ENCODE data around the gene PFN3.

Gene PFN3
- total RNA-seq, result 0 reads per million in 3 donors

- no peaks in the 10 kb centered on the region for H3K27me3 ChIP-seq (replicated peaks; ENCODE audit: control insufficient read depth, insufficient read depth, low read length, poor library complexity, severe bottlenecking)
- H3K9me3 ChIP-seq (ENCODE audit: control insufficient read depth, low read length), result no peaks in the 10 kb centered on the region
- H3K4me3 ChIP-seq (ENCODE audit: insufficient read depth, low read depth, low read length, poor library complexity, severe bottlenecking), result no peak within 1 kb of the TSS
- no peak for DNase-seq
- no peaks in the 10 kb centered on the region for H3K36me3 ChIP-seq (ENCODE audit: control insufficient read depth, insufficient read depth, low read length)
- no peak within 1 kb of the TSS for H3K27ac ChIP-seq (ENCODE audit: insufficient read depth, low read length, poor library complexity, severe bottlenecking)
- H3K4me1 ChIP-seq (ENCODE audit: control insufficient read depth, insufficient read depth, low read length, poor library complexity, severe bottlenecking), result peaks cover 26% of the 10 kb centered on the region
These were observed at the start of gene PFN3 for GRCh38 chr5:177399997-177400868. Gene PFN3, minus strand, starts transcription at chr5:177400661. Its CDS starts 85 bp downstream, at chr5:177400576.

GRCh38 chr5:177449140-177450061, 48.9 kb upstream of the PFN3 start:
- no peaks in the 10 kb centered on the region for H3K36me3 ChIP-seq (ENCODE audit: control insufficient read depth, insufficient read depth, low read length)
- no peak overlapping the region for H3K27ac ChIP-seq (ENCODE audit: insufficient read depth, low read length, poor library complexity, severe bottlenecking)
- no peaks in the 10 kb centered on the region for H3K27me3 ChIP-seq (replicated peaks; ENCODE audit: control insufficient read depth, insufficient read depth, low read length, poor library complexity, severe bottlenecking)
- no peak for DNase-seq
- H3K4me1 ChIP-seq (ENCODE audit: control insufficient read depth, insufficient read depth, low read length, poor library complexity, severe bottlenecking), result peaks cover 40% of the 10 kb centered on the region
- no peak overlapping the region for H3K4me3 ChIP-seq (ENCODE audit: insufficient read depth, low read depth, low read length, poor library complexity, severe bottlenecking)
- no peaks in the 10 kb centered on the region for H3K9me3 ChIP-seq (ENCODE audit: control insufficient read depth, low read length)

GRCh38 chr5:177448244-177448950, 47.9 kb upstream of the PFN3 start:
- Histone ChIP-seq H3K27me3 (replicated peaks; ENCODE audit: control insufficient read depth, insufficient read depth, low read length, poor library complexity, severe bottlenecking) (no peaks in the 10 kb centered on the region), H3K9me3 (ENCODE audit: control insufficient read depth, low read length) (no peaks in the 10 kb centered on the region), H3K36me3 (ENCODE audit: control insufficient read depth, insufficient read depth, low read length) (peaks cover 4% of the 10 kb centered on the region), H3K27ac (ENCODE audit: insufficient read depth, low read length, poor library complexity, severe bottlenecking) (peak overlapping the region; percentile 93), H3K4me3 (ENCODE audit: insufficient read depth, low read depth, low read length, poor library complexity, severe bottlenecking) (no peak overlapping the region), H3K4me1 (ENCODE audit: control insufficient read depth, insufficient read depth, low read length, poor library complexity, severe bottlenecking) (peaks cover 41% of the 10 kb centered on the region)
- DNase-seq, result no peak

GRCh38 chr5:177447611-177448243, 47.3 kb upstream of the PFN3 start:
- DNase-seq, result no peak
- Histone ChIP-seq H3K27me3 (replicated peaks; ENCODE audit: control insufficient read depth, insufficient read depth, low read length, poor library complexity, severe bottlenecking) (no peaks in the 10 kb centered on the region), H3K36me3 (ENCODE audit: control insufficient read depth, insufficient read depth, low read length) (peaks cover 9% of the 10 kb centered on the region), H3K9me3 (ENCODE audit: control insufficient read depth, low read length) (no peaks in the 10 kb centered on the region), H3K4me3 (ENCODE audit: insufficient read depth, low read depth, low read length, poor library complexity, severe bottlenecking) (peak overlapping the region; percentile 18), H3K4me1 (ENCODE audit: control insufficient read depth, insufficient read depth, low read length, poor library complexity, severe bottlenecking) (peaks cover 41% of the 10 kb centered on the region), H3K27ac (ENCODE audit: insufficient read depth, low read length, poor library complexity, severe bottlenecking) (peak overlapping the region; percentile 93)

- peak overlapping the region; percentile 53 for H3K4me3 ChIP-seq (ENCODE audit: insufficient read depth, low read depth, low read length, poor library complexity, severe bottlenecking)
- H3K4me1 ChIP-seq (ENCODE audit: control insufficient read depth, insufficient read depth, low read length, poor library complexity, severe bottlenecking), result peaks cover 41% of the 10 kb centered on the region
- peak; percentile 70 to 75 (median 70) for DNase-seq
These were observed 46.7 kb upstream of the PFN3 start for GRCh38 chr5:177447066-177447610.

GRCh38 chr5:177446200-177447065, 46.0 kb upstream of the PFN3 start, which contains the start of gene PRR7:
Gene PRR7, plus strand, starts transcription at chr5:177446814. Its CDS starts 8,254 bp downstream, at chr5:177455068.
- peaks cover 43% of the 10 kb centered on the region for H3K4me1 ChIP-seq (ENCODE audit: control insufficient read depth, insufficient read depth, low read length, poor library complexity, severe bottlenecking)
- H3K9me3 ChIP-seq (ENCODE audit: control insufficient read depth, low read length), result no peaks in the 10 kb centered on the region
- H3K36me3 ChIP-seq (ENCODE audit: control insufficient read depth, insufficient read depth, low read length), result peaks cover 22% of the 10 kb centered on the region
- peak within 1 kb of the TSS; percentile 53 for H3K4me3 ChIP-seq (ENCODE audit: insufficient read depth, low read depth, low read length, poor library complexity, severe bottlenecking)
- peak; percentile 51 to 56 (median 55) for DNase-seq
- H3K27me3 ChIP-seq (replicated peaks; ENCODE audit: control insufficient read depth, insufficient read depth, low read length, poor library complexity, severe bottlenecking), result no peaks in the 10 kb centered on the region
- peak within 1 kb of the TSS; percentile 93 for H3K27ac ChIP-seq (ENCODE audit: insufficient read depth, low read length, poor library complexity, severe bottlenecking)

More at GRCh38 chr5:177447066-177447610, 46.7 kb upstream of the PFN3 start:
- Histone ChIP-seq H3K27me3 (replicated peaks; ENCODE audit: control insufficient read depth, insufficient read depth, low read length, poor library complexity, severe bottlenecking) (no peaks in the 10 kb centered on the region), H3K9me3 (ENCODE audit: control insufficient read depth, low read length) (no peaks in the 10 kb centered on the region), H3K36me3 (ENCODE audit: control insufficient read depth, insufficient read depth, low read length) (peaks cover 15% of the 10 kb centered on the region), H3K27ac (ENCODE audit: insufficient read depth, low read length, poor library complexity, severe bottlenecking) (peak overlapping the region; percentile 93)

- DNase-seq, result no peak
- Histone ChIP-seq H3K4me1 (ENCODE audit: control insufficient read depth, insufficient read depth, low read length, poor library complexity, severe bottlenecking) (peaks cover 49% of the 10 kb centered on the region), H3K27me3 (replicated peaks; ENCODE audit: control insufficient read depth, insufficient read depth, low read length, poor library complexity, severe bottlenecking) (no peaks in the 10 kb centered on the region), H3K27ac (ENCODE audit: insufficient read depth, low read length, poor library complexity, severe bottlenecking) (peak overlapping the region; percentile 93), H3K36me3 (ENCODE audit: control insufficient read depth, insufficient read depth, low read length) (peaks cover 28% of the 10 kb centered on the region), H3K4me3 (ENCODE audit: insufficient read depth, low read depth, low read length, poor library complexity, severe bottlenecking) (peak overlapping the region; percentile 53), H3K9me3 (ENCODE audit: control insufficient read depth, low read length) (no peaks in the 10 kb centered on the region)
These were observed 45.4 kb upstream of the PFN3 start for GRCh38 chr5:177445917-177446199.

GRCh38 chr5:177445052-177445916, 44.8 kb upstream of the PFN3 start:
- peak overlapping the region; percentile 93 for H3K27ac ChIP-seq (ENCODE audit: insufficient read depth, low read length, poor library complexity, severe bottlenecking)
- H3K4me1 ChIP-seq (ENCODE audit: control insufficient read depth, insufficient read depth, low read length, poor library complexity, severe bottlenecking), result peaks cover 54% of the 10 kb centered on the region
- H3K9me3 ChIP-seq (ENCODE audit: control insufficient read depth, low read length), result no peaks in the 10 kb centered on the region
- H3K36me3 ChIP-seq (ENCODE audit: control insufficient read depth, insufficient read depth, low read length), result peaks cover 32% of the 10 kb centered on the region
- DNase-seq, result peak in 1 of 3 donors; percentile 44
- peak overlapping the region; percentile 53 for H3K4me3 ChIP-seq (ENCODE audit: insufficient read depth, low read depth, low read length, poor library complexity, severe bottlenecking)
- no peaks in the 10 kb centered on the region for H3K27me3 ChIP-seq (replicated peaks; ENCODE audit: control insufficient read depth, insufficient read depth, low read length, poor library complexity, severe bottlenecking)

Data from effector memory CD4-positive, alpha-beta T cell (primary cell).